ENCODE results near the gene ABTB2. TPM values are rescaled to one million over a fixed set of nuclear protein-coding genes. Genes with fewer than 3 reads are reported as not detected.

The ABTB2 gene
- polyA plus RNA-seq, 1 donor (not counting 4 experiments of a cell fraction or from before 2014, with no cell fraction given): 1.0 TPM

DNA sequence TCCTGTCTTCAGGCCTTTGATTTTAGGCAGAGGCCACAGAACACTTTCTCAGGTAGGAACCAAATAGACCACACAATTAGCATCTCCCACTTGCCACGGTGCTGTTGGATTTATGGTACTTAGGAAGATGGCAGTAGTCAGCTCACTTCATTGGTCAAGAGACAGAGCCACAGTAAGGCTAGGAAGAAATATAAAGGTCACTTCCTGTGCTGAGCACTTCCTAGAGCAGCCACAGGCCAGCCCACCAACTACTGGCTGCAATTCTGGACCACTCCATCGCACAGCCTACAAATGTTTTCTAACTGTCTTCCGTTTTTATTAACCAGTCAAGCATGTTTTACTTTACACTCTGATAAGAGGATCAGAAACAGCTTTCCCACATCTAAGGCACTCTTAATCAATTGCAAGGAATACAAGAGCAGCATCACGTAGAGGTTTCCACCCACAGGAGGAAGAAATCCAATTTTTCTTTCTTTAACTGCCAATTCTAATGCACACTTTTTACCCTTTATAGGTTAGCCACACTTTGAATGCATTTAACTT lies 54.7 kb downstream of the ABTB2 start:
- no peak overlapping the region for H3K27ac ChIP-seq (ENCODE audit: control insufficient read depth, insufficient read depth, low read length)
- no peaks in the 10 kb centered on the region for H3K9me3 ChIP-seq (ENCODE audit: control insufficient read depth, low read depth, low read length)
- DNase-seq (ENCODE audit: low read depth, low spot score): no peak
- no peak overlapping the region for H3K9ac ChIP-seq (ENCODE audit: control insufficient read depth, extremely low read depth, insufficient read depth, low read length)
- H4K20me1 ChIP-seq (ENCODE audit: control insufficient read depth, extremely low read depth, insufficient read depth, low read length): no peaks in the 10 kb centered on the region
- dilution Hi-C loops (cut with MboI; ENCODE audit: extremely low pct_ligation_motif_present, low sequenced_read_pairs): no loop called here
- no peak overlapping the region for H3K4me3 ChIP-seq (ENCODE audit: control insufficient read depth in 2 of 3, extremely low read depth in 1 of 3, insufficient read depth in 2 of 3, low read depth in 1 of 3, low read length in 3 of 3)
- TF ChIP-seq, protein P1, sequence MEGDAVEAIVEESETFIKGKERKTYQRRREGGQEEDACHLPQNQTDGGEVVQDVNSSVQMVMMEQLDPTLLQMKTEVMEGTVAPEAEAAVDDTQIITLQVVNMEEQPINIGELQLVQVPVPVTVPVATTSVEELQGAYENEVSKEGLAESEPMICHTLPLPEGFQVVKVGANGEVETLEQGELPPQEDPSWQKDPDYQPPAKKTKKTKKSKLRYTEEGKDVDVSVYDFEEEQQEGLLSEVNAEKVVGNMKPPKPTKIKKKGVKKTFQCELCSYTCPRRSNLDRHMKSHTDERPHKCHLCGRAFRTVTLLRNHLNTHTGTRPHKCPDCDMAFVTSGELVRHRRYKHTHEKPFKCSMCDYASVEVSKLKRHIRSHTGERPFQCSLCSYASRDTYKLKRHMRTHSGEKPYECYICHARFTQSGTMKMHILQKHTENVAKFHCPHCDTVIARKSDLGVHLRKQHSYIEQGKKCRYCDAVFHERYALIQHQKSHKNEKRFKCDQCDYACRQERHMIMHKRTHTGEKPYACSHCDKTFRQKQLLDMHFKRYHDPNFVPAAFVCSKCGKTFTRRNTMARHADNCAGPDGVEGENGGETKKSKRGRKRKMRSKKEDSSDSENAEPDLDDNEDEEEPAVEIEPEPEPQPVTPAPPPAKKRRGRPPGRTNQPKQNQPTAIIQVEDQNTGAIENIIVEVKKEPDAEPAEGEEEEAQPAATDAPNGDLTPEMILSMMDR (optimal IDR thresholded peaks at IDR 0.05 in 1 of 3, IDR thresholded peaks at IDR 0.05 in 1 of 3, conservative IDR thresholded peaks at IDR 0.05 in 1 of 3; ENCODE audit: extremely low read depth in 1 of 3, insufficient read depth in 2 of 3, low read length in 3 of 3): no peak
- TF ChIP-seq EZH2 (IDR thresholded peaks at IDR 0.05; ENCODE audit: low read length): no peak
- H3K9me1 ChIP-seq (ENCODE audit: control insufficient read depth, extremely low read depth, insufficient read depth, low read length): no peaks in the 10 kb centered on the region
- no peaks in the 10 kb centered on the region for H3K79me2 ChIP-seq (ENCODE audit: control insufficient read depth, insufficient read depth, low read length)
- peaks cover 7% of the 10 kb centered on the region for H3K4me1 ChIP-seq (ENCODE audit: control insufficient read depth, extremely low read depth, insufficient read depth, low read length)
- no peak for FAIRE-seq
- no peak overlapping the region for H3K4me2 ChIP-seq (ENCODE audit: control insufficient read depth, extremely low read depth, insufficient read depth, low read depth, low read length)
- no peaks in the 10 kb centered on the region for H3K27me3 ChIP-seq (ENCODE audit: control insufficient read depth, extremely low read depth, insufficient read depth, low read length)
- H2AFZ ChIP-seq (ENCODE audit: control insufficient read depth, low read length): no peak overlapping the region
- no peaks in the 10 kb centered on the region for H3K36me3 ChIP-seq (ENCODE audit: control insufficient read depth in 2 of 2, extremely low read depth in 1 of 2, insufficient read depth in 2 of 2, low read length in 2 of 2)

- no peak overlapping the region for H3K27ac ChIP-seq (ENCODE audit: control insufficient read depth, insufficient read depth, low read length)
Observed at GRCh38 chr11:34302046-34302921, 55.5 kb downstream of the ABTB2 start.

More at GRCh38 chr11:34302046-34302921, 55.5 kb downstream of the ABTB2 start:
- Histone ChIP-seq H3K79me2 (ENCODE audit: control insufficient read depth, insufficient read depth, low read length) (no peaks in the 10 kb centered on the region), H3K36me3 (ENCODE audit: control insufficient read depth in 2 of 2, extremely low read depth in 1 of 2, insufficient read depth in 2 of 2, low read length in 2 of 2) (no peaks in the 10 kb centered on the region), H3K4me3 (ENCODE audit: control insufficient read depth in 2 of 3, extremely low read depth in 1 of 3, insufficient read depth in 2 of 3, low read depth in 1 of 3, low read length in 3 of 3) (no peak overlapping the region), H4K20me1 (ENCODE audit: control insufficient read depth, extremely low read depth, insufficient read depth, low read length) (no peaks in the 10 kb centered on the region), H2AFZ (ENCODE audit: control insufficient read depth, low read length) (no peak overlapping the region), H3K27me3 (ENCODE audit: control insufficient read depth, extremely low read depth, insufficient read depth, low read length) (no peaks in the 10 kb centered on the region), H3K9me3 (ENCODE audit: control insufficient read depth, low read depth, low read length) (no peaks in the 10 kb centered on the region), H3K9me1 (ENCODE audit: control insufficient read depth, extremely low read depth, insufficient read depth, low read length) (no peaks in the 10 kb centered on the region), H3K4me1 (ENCODE audit: control insufficient read depth, extremely low read depth, insufficient read depth, low read length) (peaks cover under 1% of the 10 kb centered on the region), H3K9ac (ENCODE audit: control insufficient read depth, extremely low read depth, insufficient read depth, low read length) (no peak overlapping the region), H3K4me2 (ENCODE audit: control insufficient read depth, extremely low read depth, insufficient read depth, low read depth, low read length) (no peak overlapping the region)
- dilution Hi-C loops (cut with MboI; ENCODE audit: extremely low pct_ligation_motif_present, low sequenced_read_pairs): no loop called here
- no peak for TF ChIP-seq EZH2 (IDR thresholded peaks at IDR 0.05; ENCODE audit: low read length)
- TF ChIP-seq, protein P1 (optimal IDR thresholded peaks at IDR 0.05 in 1 of 3, IDR thresholded peaks at IDR 0.05 in 1 of 3, conservative IDR thresholded peaks at IDR 0.05 in 1 of 3; ENCODE audit: extremely low read depth in 1 of 3, insufficient read depth in 2 of 3, low read length in 3 of 3): no peak
- DNase-seq (ENCODE audit: low read depth, low spot score) (no peak), FAIRE-seq (no peak)

Data from keratinocyte (primary cell).